GM10266 (cell line): ENCODE data around the gene KAZN.

Experiments used
- DNase-seq: peaks from one replicate; pipeline ENCODE4 v3.0.0; 2012; ENCODE audit errors: extremely low spot score
- CTCF ChIP-seq: IDR thresholded peaks from 2 replicates; pipeline ENCODE4 v1.5.1; 2012; ENCODE audit warnings: mild to moderate bottlenecking, low read depth; ENCODE audit not compliant: control insufficient read depth, insufficient read depth; ENCODE audit errors: missing control alignments

KAZN gene

DNA sequence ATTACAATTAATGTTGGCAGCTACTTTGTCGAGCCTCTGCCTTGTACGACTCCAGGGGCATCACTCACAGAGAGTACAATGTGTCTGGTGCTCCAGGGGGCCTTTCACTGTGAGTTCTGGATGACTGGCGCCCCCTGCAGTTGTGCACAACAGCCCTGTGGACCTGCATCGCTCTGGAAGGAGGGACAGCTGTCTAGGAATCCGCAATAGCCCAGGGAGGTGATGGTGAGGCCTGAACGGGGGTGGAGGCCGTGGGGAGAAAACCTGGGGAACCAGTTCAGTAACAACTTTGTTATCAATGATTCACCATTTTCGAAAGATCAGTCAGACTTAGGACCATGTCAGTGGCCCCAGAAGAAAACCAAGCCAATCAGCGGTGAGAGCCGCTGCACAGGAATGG is 189.1 kb downstream of the KAZN start:
- TF ChIP-seq CTCF = no peak
- no peak for DNase-seq

- DNase-seq = no peak
- TF ChIP-seq CTCF = no peak
Measured at GRCh38 chr1:14788080-14788479, 189.6 kb downstream of the KAZN start.

GRCh38 chr1:14790982-14791381 is 192.5 kb downstream of the KAZN start:
- no peak for DNase-seq
- TF ChIP-seq CTCF = no peak

- DNase-seq = no peak
- TF ChIP-seq CTCF = no peak
Measured at GRCh38 chr1:14791654-14792053, 193.2 kb downstream of the KAZN start.

- no peak for TF ChIP-seq CTCF
- DNase-seq = no peak
Measured at GRCh38 chr1:14794136-14794768, 195.8 kb downstream of the KAZN start.

DNA sequence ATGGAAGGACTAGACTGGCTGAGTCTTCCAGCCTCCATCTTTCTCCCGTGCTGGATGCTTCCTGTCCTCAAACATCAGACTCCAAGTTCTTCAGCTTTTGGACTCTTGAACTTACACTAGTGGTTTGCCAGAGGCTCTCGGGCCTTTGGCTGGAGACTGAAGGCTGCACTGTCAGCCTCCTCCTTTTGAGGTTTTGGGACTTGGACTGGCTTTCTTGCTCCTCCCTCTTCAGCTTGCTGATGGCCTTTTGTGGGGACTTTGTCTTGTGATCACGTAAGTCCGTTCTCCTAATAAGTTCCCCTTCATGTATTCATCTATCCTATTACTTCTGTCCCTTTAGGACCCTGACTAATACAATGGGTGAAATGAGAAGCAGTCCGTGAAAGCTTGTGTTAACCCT is 196.4 kb downstream of the KAZN start:
- TF ChIP-seq CTCF = no peak
- DNase-seq = no peak

DNA sequence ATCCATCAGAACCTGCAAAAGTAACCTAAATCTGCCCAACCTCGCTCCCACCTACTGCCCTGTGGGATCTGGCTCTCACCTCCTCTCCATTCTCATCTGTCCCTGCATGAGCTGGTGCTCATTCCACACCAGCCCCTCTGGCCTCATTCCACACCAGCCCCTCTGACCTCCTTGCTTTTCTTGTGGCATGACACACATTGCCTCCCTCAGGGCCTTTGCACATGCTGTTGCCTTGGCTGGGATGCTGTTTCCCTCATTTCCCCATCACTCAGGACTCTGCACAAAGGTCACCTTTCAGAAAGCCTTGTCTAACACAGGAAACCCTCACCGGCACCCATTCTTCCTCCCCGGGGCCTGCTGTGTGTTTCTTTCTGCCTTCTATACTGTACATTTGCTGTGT is 197.1 kb downstream of the KAZN start:
- TF ChIP-seq CTCF = no peak

More for the DNA sequence above, 197.1 kb downstream of the KAZN start:
- no peak for DNase-seq
